ENCODE data around the gene LRRTM4. TPM values are rescaled to one million over a fixed set of nuclear protein-coding genes. Genes with fewer than 3 reads are reported as not detected.

LRRTM4 gene
- total RNA-seq, 1 donor from 2014 or later: not detected

DNA sequence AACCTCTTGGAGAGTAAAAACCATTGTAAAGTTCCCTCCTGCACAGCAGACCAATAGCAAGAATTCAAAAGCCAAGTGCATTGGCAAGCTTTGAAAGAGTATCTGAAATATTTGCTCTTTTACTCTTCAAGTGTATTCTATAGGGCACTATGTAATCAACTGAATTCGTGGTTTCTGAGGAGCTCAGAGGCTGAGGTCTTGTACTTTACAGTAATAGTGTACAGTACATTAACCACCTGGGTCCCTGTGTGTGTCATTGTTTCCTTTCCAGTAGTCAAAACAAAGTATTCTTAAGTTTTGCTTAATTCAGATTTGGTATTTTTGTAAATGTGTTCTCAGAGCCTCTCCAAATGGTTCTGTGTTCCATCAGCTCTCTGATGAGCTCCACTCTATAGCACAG lies 769.7 kb downstream of the LRRTM4 start:
- no peaks in the 10 kb centered on the region for H3K36me3 Mint-ChIP-seq (ENCODE audit: unreplicated experiment)

DNA sequence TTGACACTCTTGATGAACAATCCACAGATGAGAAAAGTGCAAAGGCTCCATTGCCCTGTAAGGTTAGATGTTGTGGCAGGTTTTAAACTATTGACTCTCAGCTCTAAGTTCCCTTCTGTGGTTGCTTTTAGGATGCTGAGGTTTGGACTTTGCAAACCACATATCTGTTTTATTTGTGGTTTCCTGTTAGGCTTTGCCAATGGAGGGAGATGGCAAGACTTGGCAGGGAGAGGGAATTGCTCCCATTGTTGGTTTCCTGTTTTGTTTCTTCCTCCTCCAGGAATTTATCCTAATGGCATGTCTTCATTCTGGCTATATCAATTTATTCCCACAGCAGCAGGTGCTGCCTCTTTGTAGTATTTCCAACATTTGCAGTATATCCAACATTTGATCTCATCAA lies 772.3 kb downstream of the LRRTM4 start:
- Mint-ChIP-seq H3K36me3 (ENCODE audit: unreplicated experiment) (no peaks in the 10 kb centered on the region), H3K9me3 (ENCODE audit: unreplicated experiment) (no peaks in the 10 kb centered on the region), H3K27ac (ENCODE audit: unreplicated experiment) (no peak overlapping the region), H3K27me3 (ENCODE audit: unreplicated experiment) (peaks cover 2% of the 10 kb centered on the region), H3K4me1 (ENCODE audit: unreplicated experiment) (no peaks in the 10 kb centered on the region), H3K4me3 (ENCODE audit: unreplicated experiment) (no peak overlapping the region)
- no peak for DNase-seq (ENCODE audit: extremely low spot score, unreplicated experiment)
- TF ChIP-seq, protein P1, sequence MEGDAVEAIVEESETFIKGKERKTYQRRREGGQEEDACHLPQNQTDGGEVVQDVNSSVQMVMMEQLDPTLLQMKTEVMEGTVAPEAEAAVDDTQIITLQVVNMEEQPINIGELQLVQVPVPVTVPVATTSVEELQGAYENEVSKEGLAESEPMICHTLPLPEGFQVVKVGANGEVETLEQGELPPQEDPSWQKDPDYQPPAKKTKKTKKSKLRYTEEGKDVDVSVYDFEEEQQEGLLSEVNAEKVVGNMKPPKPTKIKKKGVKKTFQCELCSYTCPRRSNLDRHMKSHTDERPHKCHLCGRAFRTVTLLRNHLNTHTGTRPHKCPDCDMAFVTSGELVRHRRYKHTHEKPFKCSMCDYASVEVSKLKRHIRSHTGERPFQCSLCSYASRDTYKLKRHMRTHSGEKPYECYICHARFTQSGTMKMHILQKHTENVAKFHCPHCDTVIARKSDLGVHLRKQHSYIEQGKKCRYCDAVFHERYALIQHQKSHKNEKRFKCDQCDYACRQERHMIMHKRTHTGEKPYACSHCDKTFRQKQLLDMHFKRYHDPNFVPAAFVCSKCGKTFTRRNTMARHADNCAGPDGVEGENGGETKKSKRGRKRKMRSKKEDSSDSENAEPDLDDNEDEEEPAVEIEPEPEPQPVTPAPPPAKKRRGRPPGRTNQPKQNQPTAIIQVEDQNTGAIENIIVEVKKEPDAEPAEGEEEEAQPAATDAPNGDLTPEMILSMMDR (IDR thresholded peaks at IDR 0.05): no peak

More for the DNA sequence above, 769.7 kb downstream of the LRRTM4 start:
- no peak overlapping the region for H3K4me3 Mint-ChIP-seq (ENCODE audit: unreplicated experiment)
- no peaks in the 10 kb centered on the region for H3K4me1 Mint-ChIP-seq (ENCODE audit: unreplicated experiment)
- H3K9me3 Mint-ChIP-seq (ENCODE audit: unreplicated experiment): no peaks in the 10 kb centered on the region
- TF ChIP-seq, protein P1 (IDR thresholded peaks at IDR 0.05): no peak
- no peak for DNase-seq (ENCODE audit: extremely low spot score, unreplicated experiment)
- peaks cover 2% of the 10 kb centered on the region for H3K27me3 Mint-ChIP-seq (ENCODE audit: unreplicated experiment)
- H3K27ac Mint-ChIP-seq (ENCODE audit: unreplicated experiment): no peak overlapping the region

DNA sequence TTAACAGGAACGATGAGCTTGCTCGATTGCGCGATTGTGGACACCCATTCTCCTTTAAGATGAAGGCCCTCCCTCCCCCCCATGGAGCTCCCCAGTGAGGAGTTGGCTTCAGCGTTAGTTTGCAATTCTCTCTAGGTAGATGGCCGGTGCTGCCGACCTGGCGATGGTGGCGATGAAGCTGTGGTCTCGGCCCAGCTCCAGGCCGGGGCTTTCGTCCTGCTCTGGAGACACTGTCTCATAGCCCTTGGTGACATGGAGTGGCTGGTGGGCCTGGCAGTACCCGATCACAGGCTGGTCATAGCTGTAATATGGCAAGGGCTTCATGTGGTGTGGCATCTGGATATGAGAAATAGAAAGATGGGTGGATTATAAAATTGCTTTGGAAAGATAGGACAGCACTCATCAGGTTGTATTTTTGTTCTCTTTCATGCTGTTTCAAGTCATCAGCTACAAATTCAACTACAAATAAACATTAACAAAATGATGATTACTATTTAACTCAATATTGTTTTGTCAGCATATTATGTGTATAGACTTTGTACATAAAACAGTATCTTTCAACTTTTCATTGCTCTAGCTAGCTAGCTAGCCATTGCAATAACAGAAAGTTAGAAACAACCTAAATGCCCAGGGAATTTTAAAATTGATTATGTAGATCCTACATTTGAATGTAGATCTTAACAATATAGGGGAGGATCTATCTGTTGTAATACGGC lies 773.4 kb downstream of the LRRTM4 start:
- no peak for DNase-seq (ENCODE audit: extremely low spot score, unreplicated experiment)
- no peak overlapping the region for H3K4me3 Mint-ChIP-seq (ENCODE audit: unreplicated experiment)
- no peak overlapping the region for H3K27ac Mint-ChIP-seq (ENCODE audit: unreplicated experiment)
- H3K36me3 Mint-ChIP-seq (ENCODE audit: unreplicated experiment): no peaks in the 10 kb centered on the region
- peaks cover 2% of the 10 kb centered on the region for H3K27me3 Mint-ChIP-seq (ENCODE audit: unreplicated experiment)
- H3K9me3 Mint-ChIP-seq (ENCODE audit: unreplicated experiment): no peaks in the 10 kb centered on the region
- no peaks in the 10 kb centered on the region for H3K4me1 Mint-ChIP-seq (ENCODE audit: unreplicated experiment)
- TF ChIP-seq, protein P1 (IDR thresholded peaks at IDR 0.05): no peak

DNA sequence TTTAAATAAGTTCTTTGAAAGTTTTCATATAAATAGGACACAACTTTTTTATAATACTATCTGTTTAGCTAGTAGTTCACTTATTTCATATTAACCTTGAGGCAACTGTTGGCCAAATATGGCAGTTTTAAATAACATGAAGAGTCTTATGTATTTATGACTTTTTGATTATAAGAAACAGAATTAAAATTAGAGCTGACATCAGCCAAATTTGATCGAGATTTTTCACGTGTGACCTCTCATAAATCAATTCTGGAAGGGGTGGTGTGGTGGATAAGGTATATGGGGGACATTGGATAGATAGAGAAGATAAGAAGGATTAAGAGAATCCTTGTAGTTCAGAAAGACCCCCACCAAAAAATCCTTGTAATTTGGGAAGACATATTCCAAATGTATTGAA lies 776.6 kb downstream of the LRRTM4 start:
- Mint-ChIP-seq H3K36me3 (ENCODE audit: unreplicated experiment) (no peaks in the 10 kb centered on the region), H3K27ac (ENCODE audit: unreplicated experiment) (no peak overlapping the region), H3K9me3 (ENCODE audit: unreplicated experiment) (no peaks in the 10 kb centered on the region), H3K4me3 (ENCODE audit: unreplicated experiment) (no peak overlapping the region), H3K27me3 (ENCODE audit: unreplicated experiment) (no peaks in the 10 kb centered on the region), H3K4me1 (ENCODE audit: unreplicated experiment) (no peaks in the 10 kb centered on the region)
- no peak for DNase-seq (ENCODE audit: extremely low spot score, unreplicated experiment)
- TF ChIP-seq, protein P1 (IDR thresholded peaks at IDR 0.05): no peak

DNA sequence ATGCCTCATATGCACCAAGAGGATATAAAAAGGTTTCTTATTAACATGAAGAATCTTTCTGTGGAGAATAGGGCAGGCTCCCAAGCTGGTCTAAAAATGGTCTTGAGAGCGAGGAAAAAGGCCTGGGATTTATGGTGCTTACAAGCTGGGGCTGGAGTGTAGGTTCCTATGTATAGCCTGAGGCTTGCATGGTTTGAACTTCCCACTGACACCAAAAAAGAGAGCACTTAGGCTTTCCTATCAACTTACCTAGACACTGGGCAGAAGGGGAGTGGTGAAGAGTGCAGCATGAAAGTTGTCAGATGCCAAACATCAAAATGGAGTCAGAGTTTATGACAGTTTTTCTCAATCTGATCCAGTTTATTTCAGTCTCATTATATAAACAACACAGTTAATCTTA lies 784.6 kb downstream of the LRRTM4 start:
- H3K36me3 Mint-ChIP-seq (ENCODE audit: unreplicated experiment): no peaks in the 10 kb centered on the region
- TF ChIP-seq, protein P1 (IDR thresholded peaks at IDR 0.05): no peak
- no peaks in the 10 kb centered on the region for H3K9me3 Mint-ChIP-seq (ENCODE audit: unreplicated experiment)
- H3K27me3 Mint-ChIP-seq (ENCODE audit: unreplicated experiment): no peaks in the 10 kb centered on the region
- DNase-seq (ENCODE audit: extremely low spot score, unreplicated experiment): no peak
- H3K4me3 Mint-ChIP-seq (ENCODE audit: unreplicated experiment): no peak overlapping the region
- H3K4me1 Mint-ChIP-seq (ENCODE audit: unreplicated experiment): no peaks in the 10 kb centered on the region
- H3K27ac Mint-ChIP-seq (ENCODE audit: unreplicated experiment): no peak overlapping the region

All from osteocyte (in vitro differentiated cells).